Measurements from ENCODE around the gene NT5C2. TPM values are rescaled to one million over a fixed set of nuclear protein-coding genes. Genes with fewer than 3 reads are reported as not detected.

NT5C2 gene
- polyA plus RNA-seq, 1 of the 3 experiments (the other 2 are of a cell fraction) = 29.6 TPM

DNA sequence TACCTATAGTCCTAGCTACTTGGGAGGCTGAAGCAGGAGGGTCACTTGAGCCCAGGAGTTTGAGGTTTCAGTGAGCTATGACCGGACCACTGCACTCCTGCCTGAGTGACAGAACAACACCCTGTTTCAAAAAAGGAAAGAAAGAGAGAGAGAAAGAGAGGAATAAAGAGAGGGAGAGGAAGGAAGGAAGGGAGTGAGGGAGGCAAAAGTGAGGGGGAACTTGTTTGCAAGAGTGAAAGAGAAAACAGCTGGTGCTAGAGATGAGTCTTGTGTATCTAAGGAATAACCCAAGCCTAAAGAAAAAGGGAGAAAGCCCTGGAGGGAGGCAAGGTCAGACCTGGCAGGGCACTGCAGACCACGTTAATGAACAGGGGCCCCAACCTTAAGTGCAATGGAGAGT, 4.8 kb upstream of the NT5C2 start:
- ChIA-PET CTCF (no interaction called here), POLR2A (no interaction called here)
- Histone ChIP-seq H3K9ac (no peak overlapping the region), H3K79me2 (ENCODE audit: insufficient read depth) (no peaks in the 10 kb centered on the region), H2AFZ (ENCODE audit: low read depth) (no peak overlapping the region), H4K20me1 (ENCODE audit: insufficient read depth) (no peaks in the 10 kb centered on the region), H3K27me3 (ENCODE audit: insufficient read depth) (no peaks in the 10 kb centered on the region), H3K36me3 (replicated peaks in 1 of 2; ENCODE audit: control insufficient read depth in 1 of 2, insufficient read depth in 2 of 2, low read length in 1 of 2) (no peaks in the 10 kb centered on the region), H3K4me3 (ENCODE audit: low read depth in 2 of 2, low read length in 1 of 2) (no peak overlapping the region), H3K9me2 (no peaks in the 10 kb centered on the region), H3K4me2 (0 out of 2 replicates have a peak overlapping the region, but pooled peaks have one; percentile 41), H3K27ac (ENCODE audit: low read depth in 2 of 2, low read length in 1 of 2) (peak overlapping the region in 1 of 2 experiments; percentile 72; a peak in 1 of 4 replicates), H3F3A (replicated peaks; ENCODE audit: insufficient read depth) (peaks cover 3% of the 10 kb centered on the region), H3K9me3 (no peaks in the 10 kb centered on the region), H3K4me1 (ENCODE audit: control insufficient read depth in 1 of 2, insufficient read depth in 2 of 2, low read depth in 1 of 2, low read length in 1 of 2) (peaks cover 7% of the 10 kb centered on the region in 2 experiments; a peak in 2 of 4 replicates)
- 84% methylated on average over 2 of the region's 2 CpGs for WGBS (ENCODE audit: low lambda C conversion rate)
- no peak for TF ChIP-seq GABPA (IDR thresholded peaks at IDR 0.05; ENCODE audit: low read depth)
- TF ChIP-seq, protein P1, sequence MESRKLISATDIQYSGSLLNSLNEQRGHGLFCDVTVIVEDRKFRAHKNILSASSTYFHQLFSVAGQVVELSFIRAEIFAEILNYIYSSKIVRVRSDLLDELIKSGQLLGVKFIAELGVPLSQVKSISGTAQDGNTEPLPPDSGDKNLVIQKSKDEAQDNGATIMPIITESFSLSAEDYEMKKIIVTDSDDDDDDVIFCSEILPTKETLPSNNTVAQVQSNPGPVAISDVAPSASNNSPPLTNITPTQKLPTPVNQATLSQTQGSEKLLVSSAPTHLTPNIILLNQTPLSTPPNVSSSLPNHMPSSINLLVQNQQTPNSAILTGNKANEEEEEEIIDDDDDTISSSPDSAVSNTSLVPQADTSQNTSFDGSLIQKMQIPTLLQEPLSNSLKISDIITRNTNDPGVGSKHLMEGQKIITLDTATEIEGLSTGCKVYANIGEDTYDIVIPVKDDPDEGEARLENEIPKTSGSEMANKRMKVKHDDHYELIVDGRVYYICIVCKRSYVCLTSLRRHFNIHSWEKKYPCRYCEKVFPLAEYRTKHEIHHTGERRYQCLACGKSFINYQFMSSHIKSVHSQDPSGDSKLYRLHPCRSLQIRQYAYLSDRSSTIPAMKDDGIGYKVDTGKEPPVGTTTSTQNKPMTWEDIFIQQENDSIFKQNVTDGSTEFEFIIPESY (IDR thresholded peaks at IDR 0.05; ENCODE audit: borderline replicate concordance, low read depth) = no peak
- no peak for TF ChIP-seq EZH2phosphoT487 (IDR thresholded peaks at IDR 0.05; ENCODE audit: borderline replicate concordance, low read depth)
- no peak for TF ChIP-seq FOSL2 (IDR thresholded peaks at IDR 0.05; ENCODE audit: borderline replicate concordance, low read depth)
- DNase-seq = no peak

DNA sequence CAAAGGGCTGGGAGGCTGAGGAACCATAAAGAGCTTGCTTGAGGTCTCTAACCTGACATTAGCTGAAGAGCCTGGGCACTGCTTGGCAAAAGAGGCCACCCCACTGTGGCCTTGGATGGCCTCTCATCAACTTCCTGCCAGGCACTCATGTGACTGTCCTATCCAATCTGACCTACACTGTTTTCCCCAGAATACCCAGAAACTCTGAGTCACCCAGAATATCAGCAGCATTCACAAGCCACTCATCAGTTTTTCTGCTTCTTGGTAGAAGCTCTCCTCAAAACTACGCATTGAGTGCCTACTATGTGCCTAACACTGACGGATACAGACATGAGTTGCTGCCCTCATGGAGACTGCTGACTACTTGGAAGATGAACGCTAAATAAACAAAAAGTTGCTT, 4.1 kb upstream of the NT5C2 start:
- H3K4me3 ChIP-seq (ENCODE audit: low read depth in 2 of 2, low read length in 1 of 2) = no peak overlapping the region
- no peaks in the 10 kb centered on the region for H3K27me3 ChIP-seq (ENCODE audit: insufficient read depth)
- peaks cover 7% of the 10 kb centered on the region for H3K79me2 ChIP-seq (ENCODE audit: insufficient read depth)
- TF ChIP-seq FOSL2 (IDR thresholded peaks at IDR 0.05; ENCODE audit: borderline replicate concordance, low read depth) (peak; percentile 66; the same call in 1 of the 2 replicates), TCF12 (IDR thresholded peaks at IDR 0.05) (0 out of 2 replicates have a peak, but pooled peaks have one; percentile 9), MEF2A (IDR thresholded peaks at IDR 0.05; ENCODE audit: borderline replicate concordance, low read depth) (no peak), YY1 (IDR thresholded peaks at IDR 0.05; ENCODE audit: low read depth) (no peak), SMC3 (IDR thresholded peaks at IDR 0.05; ENCODE audit: low read depth, low read length) (no peak), JUND (IDR thresholded peaks at IDR 0.05) (peak; percentile 41; the same call in 1 of the 2 replicates), FOXJ3 (CRISPR knock-in tag; IDR thresholded peaks at IDR 0.05) (no peak), NFIC (IDR thresholded peaks at IDR 0.05; ENCODE audit: borderline replicate concordance) (no peak), RXRA (IDR thresholded peaks at IDR 0.05; ENCODE audit: borderline replicate concordance, low read depth) (peak; percentile 39; the same call in 1 of the 2 replicates)
- TF ChIP-seq, protein P2, sequence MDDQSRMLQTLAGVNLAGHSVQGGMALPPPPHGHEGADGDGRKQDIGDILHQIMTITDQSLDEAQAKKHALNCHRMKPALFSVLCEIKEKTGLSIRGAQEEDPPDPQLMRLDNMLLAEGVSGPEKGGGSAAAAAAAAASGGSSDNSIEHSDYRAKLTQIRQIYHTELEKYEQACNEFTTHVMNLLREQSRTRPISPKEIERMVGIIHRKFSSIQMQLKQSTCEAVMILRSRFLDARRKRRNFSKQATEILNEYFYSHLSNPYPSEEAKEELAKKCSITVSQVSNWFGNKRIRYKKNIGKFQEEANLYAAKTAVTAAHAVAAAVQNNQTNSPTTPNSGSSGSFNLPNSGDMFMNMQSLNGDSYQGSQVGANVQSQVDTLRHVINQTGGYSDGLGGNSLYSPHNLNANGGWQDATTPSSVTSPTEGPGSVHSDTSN (IDR thresholded peaks at IDR 0.05) = 0 out of 2 replicates have a peak, but pooled peaks have one; percentile 9
- TF ChIP-seq, protein P3, sequence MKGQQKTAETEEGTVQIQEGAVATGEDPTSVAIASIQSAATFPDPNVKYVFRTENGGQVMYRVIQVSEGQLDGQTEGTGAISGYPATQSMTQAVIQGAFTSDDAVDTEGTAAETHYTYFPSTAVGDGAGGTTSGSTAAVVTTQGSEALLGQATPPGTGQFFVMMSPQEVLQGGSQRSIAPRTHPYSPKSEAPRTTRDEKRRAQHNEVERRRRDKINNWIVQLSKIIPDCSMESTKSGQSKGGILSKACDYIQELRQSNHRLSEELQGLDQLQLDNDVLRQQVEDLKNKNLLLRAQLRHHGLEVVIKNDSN (IDR thresholded peaks at IDR 0.05; ENCODE audit: borderline replicate concordance, low read depth) = peak; percentile 75
- CTCF ChIA-PET = interaction anchor here (1.5 kb wide), 1 partner anchor 47 kb away, joined by 4 read pairs; no protein-coding TSS in a partner anchor
- DNase-seq = peak; percentile 30
- peaks cover 7% of the 10 kb centered on the region in 2 experiments; a peak in 2 of 4 replicates for H3K4me1 ChIP-seq (ENCODE audit: control insufficient read depth in 1 of 2, insufficient read depth in 2 of 2, low read depth in 1 of 2, low read length in 1 of 2)
- H3F3A ChIP-seq (replicated peaks; ENCODE audit: insufficient read depth) = peaks cover 3% of the 10 kb centered on the region
- peak overlapping the region; percentile 41; the same call in 1 of the 2 replicates for H3K4me2 ChIP-seq
- POLR2A ChIA-PET = no interaction called here
- H3K9ac ChIP-seq = peak overlapping the region; percentile 10; the same call in 1 of the 2 replicates
- H2AFZ ChIP-seq (ENCODE audit: low read depth) = peak overlapping the region; percentile 85
- H3K9me3 ChIP-seq = no peaks in the 10 kb centered on the region
- H3K9me2 ChIP-seq = no peaks in the 10 kb centered on the region
- H3K36me3 ChIP-seq (replicated peaks in 1 of 2; ENCODE audit: control insufficient read depth in 1 of 2, insufficient read depth in 2 of 2, low read length in 1 of 2) = no peaks in the 10 kb centered on the region
- peak overlapping the region; percentile 60 to 72; a peak in 3 of 4 replicates for H3K27ac ChIP-seq (ENCODE audit: low read depth in 2 of 2, low read length in 1 of 2)
- WGBS (ENCODE audit: low lambda C conversion rate) = 78% methylated on average over 3 of the region's 3 CpGs
- no peaks in the 10 kb centered on the region for H4K20me1 ChIP-seq (ENCODE audit: insufficient read depth)

Measured in SK-N-SH (cell line).